ENCODE measurements around the gene ELF4.

The ELF4 gene

DNA sequence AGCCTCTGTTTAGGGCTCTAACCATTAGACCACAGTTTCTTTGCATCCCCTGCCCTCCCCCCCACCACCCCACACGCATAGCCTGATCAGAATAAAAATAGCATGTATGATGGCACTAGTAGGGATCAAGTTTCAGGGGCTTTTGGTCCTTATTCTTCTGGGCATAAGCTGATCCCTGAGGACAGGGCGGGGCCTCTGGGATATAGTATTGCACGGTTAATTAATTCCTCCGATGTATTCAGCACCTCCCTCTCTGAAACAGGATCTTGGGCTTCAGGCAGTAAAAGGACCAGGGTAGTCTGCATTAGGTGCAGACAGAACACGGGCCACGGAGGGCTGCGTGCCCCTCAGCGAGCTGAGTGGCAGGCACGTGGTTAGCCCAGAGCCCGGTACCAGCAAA lies 57.1 kb downstream of the ELF4 start:
- in situ Hi-C loops (cut with MboI; ENCODE audit: low sequenced_read_pairs), result loop anchor here (10.0 kb wide), 2 partner anchors 128 to 448 kb away; no protein-coding TSS in a partner anchor

DNA sequence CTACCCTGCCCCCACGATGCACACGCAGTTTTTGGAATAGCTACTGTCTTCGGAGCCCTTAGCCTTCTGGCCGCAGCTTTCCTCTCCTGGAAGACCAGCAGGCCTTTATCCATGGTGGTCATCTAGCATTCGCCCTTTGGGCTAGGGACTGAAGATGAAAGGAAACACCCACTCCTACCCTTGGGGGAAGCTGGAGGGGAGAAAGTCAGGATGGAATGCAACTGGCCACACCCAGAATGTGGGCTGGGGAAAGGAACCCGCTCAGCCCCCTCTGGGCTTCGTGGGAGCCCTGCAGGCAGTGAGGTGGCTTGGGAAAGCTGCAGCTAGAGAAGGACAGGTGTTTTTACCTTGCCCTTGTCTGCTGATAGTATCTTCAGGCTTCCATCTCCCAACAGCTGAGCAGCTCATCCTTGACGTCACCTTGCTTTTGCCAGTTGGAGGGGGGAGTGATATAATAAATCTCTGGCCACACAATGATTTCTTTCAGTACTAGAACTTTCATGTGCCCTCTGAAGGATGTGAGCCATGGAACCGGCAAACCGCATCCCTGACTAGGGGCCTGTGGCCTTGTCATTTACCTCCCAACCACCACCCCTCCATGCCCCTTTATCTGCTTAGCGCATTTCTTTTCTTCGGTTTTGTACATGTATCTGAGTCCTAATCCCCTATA lies 59.0 kb downstream of the ELF4 start:
- in situ Hi-C loops (cut with MboI; ENCODE audit: low sequenced_read_pairs), result loop anchor here (10.0 kb wide), 2 partner anchors 127 to 447 kb away; no protein-coding TSS in a partner anchor

DNA sequence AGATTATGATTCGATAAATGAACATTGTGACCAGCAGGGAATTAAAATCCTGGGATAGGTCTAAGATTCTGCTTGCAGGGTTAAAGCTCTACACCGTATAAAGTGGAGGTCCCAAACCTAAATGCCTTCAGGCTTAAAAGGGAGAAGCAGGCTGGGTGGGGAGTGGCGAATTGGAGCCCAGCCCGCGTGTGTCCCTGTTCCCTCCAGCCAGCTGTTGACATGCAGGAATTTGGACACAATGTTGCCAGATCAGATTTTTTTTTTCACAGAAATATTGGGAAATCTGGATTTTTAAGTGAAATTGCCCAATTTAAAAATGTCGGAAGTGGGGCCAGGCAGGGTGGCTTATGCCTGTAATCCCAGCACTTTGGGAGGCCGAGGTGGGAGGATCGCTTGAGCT lies 60.5 kb downstream of the ELF4 start:
- in situ Hi-C loops (cut with MboI; ENCODE audit: low sequenced_read_pairs), result loop anchor here (10.0 kb wide), 2 partner anchors 125 to 445 kb away; no protein-coding TSS in a partner anchor

DNA sequence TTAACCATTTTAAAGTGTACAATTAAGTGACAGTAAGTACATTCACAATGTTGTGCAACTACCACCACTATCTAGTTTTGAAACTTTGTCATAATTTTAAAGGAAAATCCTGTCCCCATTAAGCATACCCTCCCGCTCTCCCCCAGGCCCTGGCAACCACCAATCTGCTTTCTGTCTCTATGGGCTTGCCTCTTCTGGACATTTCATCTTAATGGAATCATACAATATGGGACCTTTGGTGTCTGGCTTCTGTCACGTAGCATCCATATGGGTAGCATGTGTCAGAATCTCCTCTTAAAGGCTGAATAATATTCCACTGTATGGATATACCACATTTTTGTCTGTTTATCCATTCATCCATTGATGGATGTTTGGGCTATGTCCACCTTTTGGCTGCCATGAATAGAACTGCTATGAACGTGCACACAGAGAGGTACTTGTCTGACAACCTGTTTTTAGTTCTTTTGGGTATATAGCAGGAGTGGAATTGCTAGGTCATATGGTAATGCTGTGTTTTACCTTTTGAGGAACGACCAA lies 61.5 kb downstream of the ELF4 start:
- in situ Hi-C loops (cut with MboI; ENCODE audit: low sequenced_read_pairs), result no loop called here

DNA sequence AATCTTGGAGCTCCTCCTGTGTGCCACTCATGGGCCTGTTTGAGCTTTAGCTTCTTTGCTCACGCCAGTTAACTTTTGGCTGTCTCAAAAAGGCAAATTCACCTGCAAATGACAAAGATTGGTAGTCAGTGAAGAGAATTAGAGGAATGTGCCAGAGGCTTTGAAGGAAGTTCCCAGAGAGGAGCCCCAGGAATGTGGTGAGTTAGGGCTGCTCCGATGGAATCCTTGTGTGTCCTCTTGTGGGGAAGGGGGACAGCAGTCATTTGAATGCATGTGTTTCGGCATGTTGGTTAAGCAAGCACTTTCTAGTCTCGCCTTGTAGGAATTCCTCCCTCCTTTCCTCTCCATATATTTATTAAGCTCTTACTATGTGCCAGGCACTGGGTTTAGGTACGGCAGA lies 62.9 kb downstream of the ELF4 start:
- in situ Hi-C loops (cut with MboI; ENCODE audit: low sequenced_read_pairs), result no loop called here

DNA sequence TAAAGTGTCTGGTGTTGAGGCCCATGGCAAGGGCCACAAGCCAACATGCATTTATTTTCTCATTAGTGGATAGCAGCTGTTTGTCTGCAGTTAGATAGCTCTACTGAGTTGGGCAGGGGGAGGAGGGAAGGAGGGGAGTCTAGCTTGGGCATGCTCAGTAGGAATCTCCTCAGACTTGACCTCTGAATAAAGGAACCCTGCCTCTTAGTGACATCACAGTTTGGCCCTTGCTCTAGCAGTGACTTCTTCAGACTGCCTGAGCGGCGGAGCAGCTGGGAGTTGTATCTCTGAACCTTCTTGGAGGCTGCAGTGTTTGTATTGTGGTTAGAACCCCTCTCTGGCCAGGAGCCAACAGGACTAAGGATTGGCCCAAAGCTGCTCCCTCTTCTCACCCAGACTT lies 70.5 kb downstream of the ELF4 start:
- in situ Hi-C loops (cut with MboI; ENCODE audit: low sequenced_read_pairs), result no loop called here

DNA sequence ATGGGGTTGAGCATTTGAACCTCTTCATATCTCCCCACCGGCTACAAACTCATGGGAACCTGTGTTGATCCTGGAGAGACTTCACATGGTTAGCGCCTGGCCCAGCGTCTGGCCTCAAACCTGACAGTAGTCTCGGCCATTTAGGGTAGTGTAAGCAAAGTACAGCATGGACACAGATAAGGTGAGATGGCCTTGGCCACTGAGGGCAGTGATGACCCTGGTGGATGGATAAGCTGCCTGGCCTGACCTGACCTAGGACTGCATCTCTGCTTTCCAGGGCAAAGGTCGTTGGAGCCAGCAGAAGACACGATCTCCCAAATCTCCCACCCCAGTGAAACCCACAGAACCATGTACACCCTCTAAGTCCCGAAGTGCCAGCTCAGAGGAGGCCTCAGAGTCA lies 76.1 kb downstream of the ELF4 start:
- in situ Hi-C loops (cut with MboI; ENCODE audit: low sequenced_read_pairs), result no loop called here

DNA sequence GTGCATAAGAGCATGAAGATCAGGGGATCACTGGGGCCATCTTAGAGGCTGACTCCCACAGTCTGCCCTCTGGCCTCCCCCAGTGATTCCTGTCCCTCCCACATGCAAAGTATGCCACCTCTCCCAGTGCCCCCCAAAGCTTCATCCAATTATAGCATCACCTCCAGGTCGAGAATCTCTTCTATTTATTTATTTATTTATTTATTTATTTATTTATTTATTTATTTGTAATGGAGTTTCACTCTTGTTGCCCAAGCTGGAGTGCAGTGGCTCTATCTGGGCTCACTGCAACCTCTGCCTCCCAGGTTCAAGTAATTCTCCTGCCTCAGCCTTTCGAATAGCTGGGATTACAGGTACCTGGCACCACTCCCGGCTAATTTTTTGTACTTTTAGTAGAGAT lies 77.7 kb downstream of the ELF4 start:
- in situ Hi-C loops (cut with MboI; ENCODE audit: low sequenced_read_pairs), result no loop called here

DNA sequence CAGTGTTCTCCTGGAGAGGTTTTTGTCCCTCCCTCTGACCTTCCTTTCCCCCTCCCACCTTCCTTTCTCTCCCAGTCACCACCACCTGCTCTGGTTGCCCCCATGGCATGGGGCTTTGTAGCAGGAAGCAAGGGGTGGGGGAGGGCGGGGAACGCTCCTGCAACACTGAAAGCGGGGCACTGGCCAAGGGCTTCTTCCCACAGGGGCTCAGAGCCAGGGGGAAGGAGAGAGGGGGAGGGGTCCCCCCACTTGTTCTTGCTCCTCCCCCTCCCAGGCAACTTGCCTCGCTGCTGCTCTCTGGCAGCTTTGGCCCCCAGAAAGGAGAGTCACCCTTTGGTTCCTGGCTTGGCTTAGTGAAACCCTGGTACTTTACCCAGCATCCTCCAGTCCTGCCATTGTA lies 79.5 kb downstream of the ELF4 start:
- in situ Hi-C loops (cut with MboI; ENCODE audit: low sequenced_read_pairs), result no loop called here

DNA sequence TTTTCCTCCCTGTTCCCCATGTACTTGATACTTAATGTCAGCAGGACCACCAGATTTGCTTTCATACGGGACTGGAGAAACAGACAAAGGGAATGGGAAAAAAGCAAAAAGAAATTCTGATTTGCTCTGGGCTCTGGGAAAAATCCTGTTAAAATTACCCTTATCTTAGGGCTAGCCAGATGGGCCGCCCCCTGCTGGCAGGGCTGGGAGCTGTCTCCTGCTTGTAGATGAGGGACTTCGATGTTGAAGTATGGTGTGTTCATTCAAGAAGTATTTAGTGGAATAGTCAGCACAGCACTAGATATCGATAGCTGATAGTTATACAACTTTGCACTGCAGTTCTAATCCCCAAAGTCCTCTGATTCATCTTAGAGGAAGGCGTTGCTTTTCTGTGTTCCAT lies 82.1 kb downstream of the ELF4 start:
- in situ Hi-C loops (cut with MboI; ENCODE audit: low sequenced_read_pairs), result no loop called here

DNA sequence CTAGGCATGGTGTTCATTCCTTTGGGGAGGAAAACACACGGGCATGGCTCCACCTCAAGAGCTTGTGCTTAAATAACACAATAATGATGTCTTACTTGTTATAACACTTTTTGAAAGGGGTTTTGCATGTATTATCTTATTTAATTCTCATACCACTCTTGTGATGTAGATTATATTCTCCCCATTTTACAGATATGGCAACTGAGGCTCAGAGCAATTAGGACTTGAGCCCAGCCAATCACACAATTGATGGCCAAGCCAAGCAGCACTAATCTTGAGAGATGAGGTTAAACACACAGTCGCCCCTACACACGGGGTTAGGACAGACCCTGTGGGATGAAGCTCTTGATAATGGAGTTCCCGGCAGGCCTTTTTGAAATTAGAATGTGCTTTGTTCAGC lies 82.7 kb downstream of the ELF4 start:
- in situ Hi-C loops (cut with MboI; ENCODE audit: low sequenced_read_pairs), result no loop called here

DNA sequence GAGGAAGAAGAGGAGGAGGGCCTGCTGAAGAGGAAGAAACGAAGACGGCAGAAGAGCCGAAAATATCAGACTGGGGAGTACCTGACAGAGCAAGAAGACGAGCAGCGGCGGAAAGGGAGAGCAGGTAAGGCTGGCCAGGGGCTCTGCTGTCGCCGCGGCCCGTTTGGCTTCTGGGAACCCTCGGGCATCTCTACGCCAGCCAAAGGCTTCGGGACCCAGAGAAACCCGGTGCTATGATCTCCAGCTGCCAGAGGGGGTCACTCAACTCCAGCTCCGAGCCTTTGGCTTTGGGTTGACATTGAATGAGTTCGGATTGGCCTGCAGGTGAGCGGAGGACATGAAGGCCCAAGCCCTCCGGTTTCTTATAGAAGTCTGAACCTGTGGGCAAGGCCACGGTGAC lies 85.0 kb downstream of the ELF4 start:
- in situ Hi-C loops (cut with MboI; ENCODE audit: low sequenced_read_pairs), result no loop called here

DNA sequence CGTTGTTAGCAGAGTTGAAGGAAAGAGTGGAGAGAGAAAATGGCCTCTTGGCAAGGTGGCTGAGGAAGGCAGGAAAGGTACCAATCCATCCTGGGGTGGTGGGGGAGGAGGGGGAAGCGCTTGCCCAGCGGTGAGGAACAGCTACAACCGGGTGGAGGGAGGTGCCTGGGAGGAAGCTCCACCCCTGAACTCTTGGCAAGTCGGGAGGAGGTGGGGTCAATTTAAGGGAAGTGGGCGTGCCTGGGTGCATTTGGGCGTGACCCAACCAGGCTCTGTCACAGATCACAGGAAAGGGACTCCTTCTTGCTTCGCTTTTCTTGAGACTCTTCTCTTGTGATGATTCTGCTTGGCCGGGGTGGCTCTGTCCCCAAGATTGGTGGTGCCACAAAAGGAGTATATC lies 86.2 kb downstream of the ELF4 start:
- in situ Hi-C loops (cut with MboI; ENCODE audit: low sequenced_read_pairs), result no loop called here

DNA sequence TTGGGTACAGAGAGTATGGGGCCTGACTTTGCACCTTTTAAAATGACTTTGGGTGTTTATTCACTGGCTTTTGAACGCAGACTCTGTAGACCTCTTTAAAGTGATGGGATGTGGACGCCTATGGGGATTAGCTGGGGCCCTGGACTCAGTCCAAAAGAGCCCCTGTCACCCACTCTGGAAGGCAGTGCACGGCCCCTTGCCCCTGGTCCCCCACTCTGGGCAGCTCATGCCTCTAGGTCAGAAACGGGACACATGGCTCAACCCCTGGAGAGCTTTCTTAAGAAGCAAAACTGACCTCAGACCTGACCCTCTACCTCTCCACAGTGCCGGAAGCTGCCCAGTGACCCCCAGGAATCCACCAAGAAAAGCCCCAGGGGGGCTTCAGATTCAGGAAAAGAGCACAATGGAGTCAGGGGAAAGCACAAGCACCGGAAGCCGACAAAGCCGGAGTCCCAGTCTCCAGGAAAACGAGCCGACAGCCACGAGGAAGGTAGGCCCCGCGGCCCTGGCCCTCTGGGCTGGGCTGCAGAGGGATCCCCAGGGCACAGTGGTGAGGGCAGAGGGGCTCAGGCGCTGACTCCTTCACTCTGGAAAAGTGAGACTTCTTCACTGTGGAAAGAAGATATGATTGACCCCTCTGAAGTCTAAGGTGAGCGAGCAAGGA lies 89.5 kb downstream of the ELF4 start:
- in situ Hi-C loops (cut with MboI; ENCODE audit: low sequenced_read_pairs), result no loop called here

DNA sequence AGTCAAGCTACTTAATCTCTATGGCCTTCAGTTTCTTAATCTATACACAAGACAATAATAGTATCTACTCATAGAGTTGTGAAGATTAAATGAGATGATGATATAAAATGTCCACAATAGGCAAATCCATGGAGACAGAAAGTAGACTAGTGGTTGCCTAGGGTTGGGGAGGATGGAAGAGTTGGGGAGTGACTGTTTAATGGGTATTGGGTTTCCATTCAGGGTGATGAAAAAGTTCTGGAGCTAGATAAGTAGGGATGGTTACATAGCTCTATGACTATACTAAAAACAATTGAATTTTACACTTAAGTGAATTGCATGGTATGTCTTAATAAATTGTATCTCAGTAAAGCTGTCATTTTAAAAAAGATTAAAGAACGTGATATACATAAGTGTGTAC lies 92.2 kb downstream of the ELF4 start:
- in situ Hi-C loops (cut with MboI; ENCODE audit: low sequenced_read_pairs), result no loop called here

DNA sequence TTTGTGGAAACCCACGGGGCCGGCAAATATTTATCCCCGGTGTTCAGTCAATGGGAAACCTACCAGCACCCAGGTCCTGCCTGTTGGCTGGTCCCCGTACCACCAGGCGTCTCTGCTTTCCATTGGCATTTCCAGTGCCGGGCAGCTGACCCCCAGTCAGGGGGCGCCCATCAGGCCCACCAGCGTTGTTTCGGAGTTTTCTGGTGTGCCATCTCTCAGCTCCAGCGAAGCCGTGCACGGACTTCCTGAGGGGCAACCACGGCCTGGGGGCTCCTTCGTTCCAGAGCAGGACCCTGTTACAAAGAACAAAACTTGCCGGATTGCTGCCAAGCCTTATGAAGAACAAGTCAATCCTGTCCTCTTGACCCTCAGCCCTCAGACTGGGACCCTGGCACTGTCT lies 95.1 kb downstream of the ELF4 start:
- in situ Hi-C loops (cut with MboI; ENCODE audit: low sequenced_read_pairs), result no loop called here
